Thoracic aorta (tissue), 2 donors: Measurements from ENCODE around the gene UBR3. TPM values are rescaled to one million over a fixed set of nuclear protein-coding genes. Genes with fewer than 3 reads are reported as not detected.

Experiments used
- ATAC-seq: fragments of 150-250 bp; one replicate; pipeline ENCODE4 v1.8.0; 2017; ENCODE audit warnings: low read depth; ENCODE audit not compliant: insufficient number of reproducible peaks, low FRiP score
- DNase-seq: peaks from one replicate; pipeline ENCODE4 v3.0.0-alpha.2; 2020; ENCODE audit warnings: low spot score
- H3K27ac ChIP-seq, 2 donors: fragments of 200-600 bp; sonication (generic); 1 replicate in 1 of 2; 2 replicates in 1 of 2; pipeline ENCODE4 v1.5.1; 2016; ENCODE audit warnings: mild to moderate bottlenecking in 2 of 2, moderate library complexity in 2 of 2
- H3K27me3 ChIP-seq: fragments of 200-600 bp; sonication (generic); replicated peaks from 2 replicates; pipeline ENCODE4 v1.6.0; 2016; ENCODE audit warnings: mild to moderate bottlenecking; ENCODE audit not compliant: insufficient read depth
- H3K36me3 ChIP-seq: fragments of 200-600 bp; sonication (generic); one replicate; pipeline ENCODE4 v1.5.1; 2016
- H3K4me1 ChIP-seq, 2 donors: fragments of 200-600 bp; sonication (generic); 1 replicate in 1 of 2; 2 replicates in 1 of 2; pipeline versions ENCODE4 v1.5.1 to v1.6.0; 2016; ENCODE audit warnings: low read depth in 2 of 2, mild to moderate bottlenecking in 1 of 2; ENCODE audit not compliant: control insufficient read depth in 1 of 2
- H3K4me3 ChIP-seq: fragments of 200-600 bp; sonication (generic); 2 replicates; pipeline ENCODE4 v1.5.1; 2016; ENCODE audit warnings: mild to moderate bottlenecking
- H3K9me3 ChIP-seq: fragments of 200-600 bp; sonication (generic); 2 replicates; pipeline ENCODE4 v1.5.1; 2016
- CTCF ChIP-seq: fragments of 200-600 bp; sonication (generic); IDR thresholded peaks from one replicate; pipeline ENCODE4 v1.5.1; 2019; ENCODE audit warnings: antibody characterized with exemption
- total RNA-seq, 2 donors: library from RNA; depleted of rRNA; stranded (reverse); fragments of >200 nt; gene quantifications; one replicate each; pipeline versions ENCODE4 v1.1.0 to v1.2.3, GENCODE V29; 2016

Gene UBR3
- total RNA-seq, 2 donors from 2014 or later = 62.1 to 98.6 TPM

DNA sequence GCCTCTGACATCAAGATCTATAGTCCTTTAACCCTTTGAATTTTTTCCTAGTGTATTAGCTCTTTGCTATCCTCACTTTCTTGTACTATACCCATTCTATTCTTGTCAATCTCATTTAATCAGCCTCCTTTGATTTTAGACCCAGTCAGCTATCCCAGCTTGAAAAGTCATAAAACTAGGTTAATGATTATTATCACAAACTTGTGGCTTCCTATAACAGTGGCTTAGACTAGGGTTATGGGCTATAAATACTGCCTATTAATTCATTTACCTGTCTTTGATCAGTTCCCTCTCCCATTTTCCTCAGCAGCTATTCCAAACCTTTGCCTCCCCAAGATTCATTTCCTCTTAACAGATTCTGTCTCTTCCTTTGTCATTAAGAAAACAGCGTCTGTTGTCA, 174.8 kb downstream of the UBR3 start:
- H3K36me3 ChIP-seq = peaks cover 15% of the 10 kb centered on the region
- ATAC-seq (no peak), DNase-seq (no peak)
- H3K27ac ChIP-seq = no peak overlapping the region
- peaks cover 0 to 3% of the 10 kb centered on the region in 2 donors for H3K4me1 ChIP-seq
- no peak overlapping the region for H3K4me3 ChIP-seq
- no peaks in the 10 kb centered on the region for H3K27me3 ChIP-seq
- TF ChIP-seq CTCF = no peak
- H3K9me3 ChIP-seq = no peaks in the 10 kb centered on the region

- Histone ChIP-seq H3K4me3 (no peak overlapping the region), H3K9me3 (no peaks in the 10 kb centered on the region), H3K36me3 (peaks cover 9% of the 10 kb centered on the region), H3K27ac (no peak overlapping the region), H3K4me1 (no peaks in the 10 kb centered on the region), H3K27me3 (no peaks in the 10 kb centered on the region)
- TF ChIP-seq CTCF = no peak
- no peak for ATAC-seq
- no peak for DNase-seq
Observed at GRCh38 chr2:170005702-170006101, 178.4 kb downstream of the UBR3 start.

- no peaks in the 10 kb centered on the region for H3K4me1 ChIP-seq
- no peak for TF ChIP-seq CTCF
- DNase-seq (no peak), ATAC-seq (no peak)
- H3K9me3 ChIP-seq = no peaks in the 10 kb centered on the region
- H3K27ac ChIP-seq = no peak overlapping the region
- H3K36me3 ChIP-seq = peaks cover 9% of the 10 kb centered on the region
- H3K4me3 ChIP-seq = no peak overlapping the region
- no peaks in the 10 kb centered on the region for H3K27me3 ChIP-seq
Observed at GRCh38 chr2:170006587-170007325, 179.5 kb downstream of the UBR3 start.

- Histone ChIP-seq H3K36me3 (peaks cover 3% of the 10 kb centered on the region), H3K27ac (no peak overlapping the region), H3K27me3 (no peaks in the 10 kb centered on the region), H3K4me1 (no peaks in the 10 kb centered on the region), H3K4me3 (no peak overlapping the region), H3K9me3 (no peaks in the 10 kb centered on the region)
- no peak for ATAC-seq
- DNase-seq = no peak
- no peak for TF ChIP-seq CTCF
Observed at GRCh38 chr2:170009209-170009608, 182.0 kb downstream of the UBR3 start.

DNA sequence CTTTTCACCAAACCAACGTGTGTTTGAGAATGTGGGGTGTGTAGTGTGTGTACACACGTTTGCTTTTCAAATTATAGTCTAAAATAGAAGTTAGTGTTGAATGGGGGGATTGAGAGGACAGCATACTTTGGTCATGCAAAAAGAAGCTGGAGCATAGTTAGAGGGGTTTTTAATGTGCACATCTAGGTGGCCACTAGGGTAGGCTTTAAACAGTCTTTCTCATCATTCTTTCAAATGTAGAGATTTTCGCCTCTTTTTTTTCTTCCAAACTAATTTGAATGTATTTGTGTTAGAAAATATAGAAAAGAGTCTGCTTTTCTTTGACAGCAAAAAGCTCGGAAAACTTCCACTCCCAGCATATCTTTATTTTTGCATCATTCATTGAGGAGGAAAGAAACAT, 185.5 kb downstream of the UBR3 start:
- ATAC-seq = no peak

More for the DNA sequence above, 185.5 kb downstream of the UBR3 start:
- Histone ChIP-seq H3K9me3 (no peaks in the 10 kb centered on the region), H3K27ac (no peak overlapping the region), H3K4me1 (peaks cover 5% of the 10 kb centered on the region in 2 donors), H3K27me3 (no peaks in the 10 kb centered on the region), H3K4me3 (no peak overlapping the region), H3K36me3 (no peaks in the 10 kb centered on the region)
- DNase-seq = no peak
- TF ChIP-seq CTCF = no peak
